T1000 (cell line): ENCODE results near the gene SLC9A7.
"Not testable (repeated sequence)": the region's sequence is repeated elsewhere in the genome, so short reads cannot be mapped to it uniquely, and the experiment has no call there.

Source experiments
- DNase-seq: peaks from one replicate; lab custom pipeline; 2025; ENCODE audit warnings: mixed read lengths; lab: John Stamatoyannopoulos, UW

Gene SLC9A7

GRCh38 chrX:46754586-46755061 is 4.3 kb downstream of the SLC9A7 start:
- no peak for DNase-seq

GRCh38 chrX:46754036-46754435 is 4.9 kb downstream of the SLC9A7 start:
- DNase-seq: no peak

GRCh38 chrX:46750889-46751288 is 8.0 kb downstream of the SLC9A7 start:
- DNase-seq: no peak

- DNase-seq: no peak
Observed at GRCh38 chrX:46744009-46744408, 14.9 kb downstream of the SLC9A7 start.

GRCh38 chrX:46743046-46743445 is 15.9 kb downstream of the SLC9A7 start:
- no peak for DNase-seq

- DNase-seq: no peak
Observed at GRCh38 chrX:46739736-46740135, 19.2 kb downstream of the SLC9A7 start.

GRCh38 chrX:46737462-46737861 is 21.5 kb downstream of the SLC9A7 start:
- no peak for DNase-seq

- no peak for DNase-seq
Observed at GRCh38 chrX:46737041-46737440, 21.9 kb downstream of the SLC9A7 start.

GRCh38 chrX:46735622-46736021 is 23.3 kb downstream of the SLC9A7 start:
- DNase-seq: no peak

GRCh38 chrX:46733226-46733625 is 25.7 kb downstream of the SLC9A7 start:
- no peak for DNase-seq

- no peak for DNase-seq
Observed at GRCh38 chrX:46730765-46731164, 28.2 kb downstream of the SLC9A7 start.

GRCh38 chrX:46727441-46727840 is 31.5 kb downstream of the SLC9A7 start:
- no peak for DNase-seq

- not testable (repeated sequence) for DNase-seq
Observed at GRCh38 chrX:46723569-46723927, 35.4 kb downstream of the SLC9A7 start.

GRCh38 chrX:46722742-46723568 is 36.0 kb downstream of the SLC9A7 start:
- DNase-seq: no peak

- no peak for DNase-seq
Observed at GRCh38 chrX:46716796-46717195, 42.1 kb downstream of the SLC9A7 start.

- DNase-seq: no peak
Observed at GRCh38 chrX:46715997-46716396, 42.9 kb downstream of the SLC9A7 start.

- no peak for DNase-seq
Observed at GRCh38 chrX:46715530-46715929, 43.4 kb downstream of the SLC9A7 start.

GRCh38 chrX:46713672-46714490 is 45.0 kb downstream of the SLC9A7 start:
- DNase-seq: no peak

GRCh38 chrX:46712764-46713163 is 46.2 kb downstream of the SLC9A7 start:
- no peak for DNase-seq

GRCh38 chrX:46710927-46711623 is 47.8 kb downstream of the SLC9A7 start:
- no peak for DNase-seq

GRCh38 chrX:46710425-46710824 is 48.5 kb downstream of the SLC9A7 start:
- no peak for DNase-seq

GRCh38 chrX:46707274-46707965 is 51.5 kb downstream of the SLC9A7 start:
- no peak for DNase-seq
